ENCODE measurements around the gene PAX9. TPM values are rescaled to one million over a fixed set of nuclear protein-coding genes. Genes with fewer than 3 reads are reported as not detected.

Gene PAX9
- total and polyA plus RNA-seq, 10 donors = 0.02 to 0.43 (median 0.07) TPM; not detected in 3

DNA sequence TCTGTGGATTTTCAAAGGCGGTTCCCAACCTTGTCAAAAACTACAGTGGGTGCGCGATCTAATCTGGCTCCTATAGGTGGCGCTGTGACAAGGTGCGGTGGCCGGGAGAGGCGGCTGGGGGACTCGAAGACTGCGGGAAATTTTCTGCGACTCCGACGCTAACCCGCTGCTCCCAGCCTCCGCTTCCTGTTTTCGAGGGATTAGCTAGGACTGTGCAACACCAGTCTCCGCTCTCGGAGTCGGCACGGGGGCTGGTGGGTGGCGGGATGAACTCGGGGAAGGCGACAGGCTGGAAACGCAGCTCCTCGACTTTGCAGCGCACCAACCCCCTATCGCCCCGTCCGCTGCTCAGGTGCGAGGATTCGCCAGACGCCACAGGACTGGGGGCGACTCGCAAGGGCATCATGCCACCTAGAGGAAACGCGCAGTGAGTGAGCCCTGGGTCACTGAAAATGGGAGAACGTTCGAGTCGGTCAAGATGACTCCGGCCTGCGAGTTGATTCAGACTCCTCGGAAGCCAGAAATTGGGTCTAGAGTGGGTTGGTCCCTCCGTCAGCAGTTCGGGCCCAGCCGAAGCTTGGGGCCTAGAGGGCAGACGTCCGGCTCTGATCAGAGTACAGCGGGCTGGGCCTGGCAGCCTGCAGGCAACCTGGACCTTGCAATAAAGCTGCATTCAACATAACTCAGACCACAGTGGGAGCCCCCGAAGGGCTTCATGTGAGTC, 5.5 kb upstream of the PAX9 start:
- WGBS, 5 donors = 5 to 8% (median 6%) methylated on average over 19 to 48 of the region's 48 CpGs
- DNase-seq = no peak
- H3K27me3 ChIP-seq (replicated peaks in 1 of 7) = peaks cover 20 to 100% (median 100%) of the 10 kb centered on the region in 7 donors

DNA sequence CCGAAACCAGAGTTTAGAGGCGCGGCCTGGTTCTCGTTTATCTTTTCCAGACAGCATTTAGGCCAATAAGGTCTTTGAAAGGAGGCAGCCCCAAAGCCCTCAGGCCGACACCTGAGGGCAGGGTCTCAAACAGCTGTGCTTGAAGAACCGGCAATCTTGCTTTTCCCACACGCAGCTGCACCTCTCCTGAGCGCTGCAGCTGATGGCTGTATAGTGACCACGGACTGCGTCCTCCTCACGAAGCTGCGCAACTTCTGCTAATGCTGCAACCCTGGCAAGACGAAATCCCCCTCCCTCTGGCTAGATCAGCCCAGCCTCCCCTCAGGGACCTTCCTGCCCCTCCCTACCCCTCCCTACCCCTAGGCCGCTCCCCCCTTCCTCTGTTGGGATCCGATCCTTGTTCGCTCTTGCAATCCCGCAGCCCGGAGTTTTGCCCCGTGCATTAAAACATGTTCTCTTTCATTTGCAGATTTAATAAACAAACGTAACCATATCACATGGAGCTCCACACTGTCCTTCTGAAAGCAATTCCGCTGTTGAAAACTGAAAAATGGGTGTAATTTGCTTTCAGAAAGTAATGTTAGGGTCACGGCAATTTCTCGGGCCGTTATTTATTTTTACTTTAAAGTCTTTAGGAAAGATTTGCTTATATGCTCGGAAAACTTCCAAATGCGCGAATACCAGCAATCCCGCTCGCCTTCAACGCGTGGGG, 4.8 kb upstream of the PAX9 start:
- Histone ChIP-seq H3K9me3 (peaks cover 0 to 6% (median 0%) of the 10 kb centered on the region in 8 donors), H3K27ac (no peak overlapping the region), H3K4me3 (peak overlapping the region in 6 of 8 donors; percentile 2 to 52 (median 18)), H3K27me3 (replicated peaks in 1 of 7) (peaks cover 20 to 100% (median 100%) of the 10 kb centered on the region in 7 donors), H3K36me3 (no peaks in the 10 kb centered on the region), H3K4me1 (peaks cover 5 to 54% (median 39%) of the 10 kb centered on the region in 6 donors)
- DNase-seq = no peak
- intact Hi-C loops (cut with DNase I; ENCODE audit: low total_unique reads) = no loop called here
- TF ChIP-seq POLR2AphosphoS5 (IDR thresholded peaks at IDR 0.05) (no peak), POLR2A (IDR thresholded peaks at IDR 0.05) (no peak)
- TF ChIP-seq, protein P1, sequence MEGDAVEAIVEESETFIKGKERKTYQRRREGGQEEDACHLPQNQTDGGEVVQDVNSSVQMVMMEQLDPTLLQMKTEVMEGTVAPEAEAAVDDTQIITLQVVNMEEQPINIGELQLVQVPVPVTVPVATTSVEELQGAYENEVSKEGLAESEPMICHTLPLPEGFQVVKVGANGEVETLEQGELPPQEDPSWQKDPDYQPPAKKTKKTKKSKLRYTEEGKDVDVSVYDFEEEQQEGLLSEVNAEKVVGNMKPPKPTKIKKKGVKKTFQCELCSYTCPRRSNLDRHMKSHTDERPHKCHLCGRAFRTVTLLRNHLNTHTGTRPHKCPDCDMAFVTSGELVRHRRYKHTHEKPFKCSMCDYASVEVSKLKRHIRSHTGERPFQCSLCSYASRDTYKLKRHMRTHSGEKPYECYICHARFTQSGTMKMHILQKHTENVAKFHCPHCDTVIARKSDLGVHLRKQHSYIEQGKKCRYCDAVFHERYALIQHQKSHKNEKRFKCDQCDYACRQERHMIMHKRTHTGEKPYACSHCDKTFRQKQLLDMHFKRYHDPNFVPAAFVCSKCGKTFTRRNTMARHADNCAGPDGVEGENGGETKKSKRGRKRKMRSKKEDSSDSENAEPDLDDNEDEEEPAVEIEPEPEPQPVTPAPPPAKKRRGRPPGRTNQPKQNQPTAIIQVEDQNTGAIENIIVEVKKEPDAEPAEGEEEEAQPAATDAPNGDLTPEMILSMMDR (IDR thresholded peaks at IDR 0.05 in 8 of 11, conservative IDR thresholded peaks at IDR 0.05 in 3 of 11) = no peak
- 4 to 9% (median 7%) methylated on average over 31 of the region's 31 CpGs for WGBS, 5 donors

More for the DNA sequence above, 5.5 kb upstream of the PAX9 start:
- Histone ChIP-seq H3K27ac (no peak overlapping the region), H3K36me3 (no peaks in the 10 kb centered on the region), H3K4me1 (peaks cover 0 to 47% (median 33%) of the 10 kb centered on the region in 6 donors), H3K9me3 (no peaks in the 10 kb centered on the region), H3K4me3 (peak overlapping the region in 2 of 8 donors; percentile 19 to 52)
- intact Hi-C loops (cut with DNase I; ENCODE audit: low total_unique reads) = no loop called here
- no peak for TF ChIP-seq POLR2AphosphoS5 (IDR thresholded peaks at IDR 0.05)
- TF ChIP-seq POLR2A (IDR thresholded peaks at IDR 0.05) = no peak
- TF ChIP-seq, protein P1 (IDR thresholded peaks at IDR 0.05 in 8 of 11, conservative IDR thresholded peaks at IDR 0.05 in 3 of 11) = peak in 4 of 11 experiments; percentile 7 to 40 (median 23)

DNA sequence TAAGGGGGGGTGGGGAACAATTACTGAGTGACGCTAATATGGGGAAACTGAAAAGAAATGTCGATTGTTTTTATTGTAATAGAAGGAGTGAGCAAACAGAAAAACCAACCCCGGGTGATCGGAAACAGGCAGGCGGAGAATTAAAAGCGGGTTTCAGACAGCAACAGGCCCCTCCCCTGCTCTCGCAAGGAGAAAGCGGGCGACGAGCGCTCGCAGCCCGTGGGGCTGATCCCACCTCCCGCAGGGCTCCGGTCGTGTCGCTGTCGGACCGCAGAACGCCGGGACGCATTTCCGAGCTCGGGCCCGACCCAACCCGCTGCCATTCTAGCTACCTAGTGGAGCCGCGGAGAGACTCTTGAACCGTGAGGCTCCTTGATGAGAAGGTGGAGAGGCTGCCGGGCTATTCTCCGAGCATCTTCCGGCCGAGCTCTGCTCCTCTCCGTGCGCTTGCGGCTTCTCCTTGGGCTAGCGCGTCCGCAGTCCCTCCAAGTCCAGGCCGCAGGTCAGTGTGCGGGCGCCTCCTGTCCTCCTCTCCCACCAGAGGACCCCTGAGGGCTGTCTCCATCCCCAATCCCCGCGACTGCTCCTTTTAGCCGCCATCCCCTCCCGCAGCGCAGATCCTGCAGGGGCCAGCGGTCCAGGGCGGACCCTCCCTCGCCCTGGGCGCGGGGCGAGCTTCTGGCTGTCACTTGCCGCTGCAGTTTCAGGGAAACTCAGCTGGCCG, 4.1 kb upstream of the PAX9 start:
- peaks cover 20 to 100% (median 100%) of the 10 kb centered on the region in 7 donors for H3K27me3 ChIP-seq (replicated peaks in 1 of 7)
- WGBS, 5 donors = 4 to 7% (median 5%) methylated on average over 52 to 55 of the region's 55 CpGs
- no peaks in the 10 kb centered on the region for H3K36me3 ChIP-seq
- H3K9me3 ChIP-seq = peaks cover 0 to 8% (median 0%) of the 10 kb centered on the region in 8 donors
- H3K4me1 ChIP-seq = peaks cover 5 to 61% (median 46%) of the 10 kb centered on the region in 6 donors
- no peak for DNase-seq
- TF ChIP-seq, protein P1 (IDR thresholded peaks at IDR 0.05 in 8 of 11, conservative IDR thresholded peaks at IDR 0.05 in 3 of 11) = no peak
- TF ChIP-seq POLR2AphosphoS5 (IDR thresholded peaks at IDR 0.05) (no peak), POLR2A (IDR thresholded peaks at IDR 0.05) (no peak)
- no peak overlapping the region for H3K27ac ChIP-seq
- intact Hi-C loops (cut with DNase I; ENCODE audit: low total_unique reads) = no loop called here
- peak overlapping the region in 6 of 8 donors; percentile 2 to 52 (median 18) for H3K4me3 ChIP-seq

Data from spleen (tissue), 11 donors.